ENCODE measurements around the gene FAM120B.

FAM120B gene

GRCh38 chr6:170436209-170436809, 129.8 kb downstream of the FAM120B start:
- Histone ChIP-seq H3K36me3 (ENCODE audit: insufficient read depth, low read length) (no peaks in the 10 kb centered on the region), H3K9ac (ENCODE audit: low read length) (no peak overlapping the region), H3K9me3 (ENCODE audit: low read length) (no peaks in the 10 kb centered on the region), H3K4me1 (ENCODE audit: insufficient read depth, low read length) (peaks cover 6% of the 10 kb centered on the region), H3K27me3 (ENCODE audit: control insufficient read depth in 1 of 2, insufficient read depth in 2 of 2, low read length in 2 of 2) (no peaks in the 10 kb centered on the region), H3K4me3 (ENCODE audit: low read depth in 1 of 2, low read length in 2 of 2) (no peak overlapping the region), H3K27ac (ENCODE audit: low read depth, low read length) (no peak overlapping the region)

- Histone ChIP-seq H3K27me3 (ENCODE audit: control insufficient read depth in 1 of 2, insufficient read depth in 2 of 2, low read length in 2 of 2) (no peaks in the 10 kb centered on the region), H3K4me3 (ENCODE audit: low read depth in 1 of 2, low read length in 2 of 2) (peak overlapping the region in 1 of 2 donors; percentile 52), H3K27ac (ENCODE audit: low read depth, low read length) (no peak overlapping the region), H3K36me3 (ENCODE audit: insufficient read depth, low read length) (no peaks in the 10 kb centered on the region), H3K9me3 (ENCODE audit: low read length) (no peaks in the 10 kb centered on the region), H3K4me1 (ENCODE audit: insufficient read depth, low read length) (peaks cover 6% of the 10 kb centered on the region), H3K9ac (ENCODE audit: low read length) (no peak overlapping the region)
Measured at GRCh38 chr6:170437719-170438401, 131.3 kb downstream of the FAM120B start.

GRCh38 chr6:170438402-170438753, 131.8 kb downstream of the FAM120B start:
- H3K36me3 ChIP-seq (ENCODE audit: insufficient read depth, low read length): no peaks in the 10 kb centered on the region
- H3K4me1 ChIP-seq (ENCODE audit: insufficient read depth, low read length): peaks cover 6% of the 10 kb centered on the region
- H3K4me3 ChIP-seq (ENCODE audit: low read depth in 1 of 2, low read length in 2 of 2): peak overlapping the region in 1 of 2 donors; percentile 52
- no peaks in the 10 kb centered on the region for H3K27me3 ChIP-seq (ENCODE audit: control insufficient read depth in 1 of 2, insufficient read depth in 2 of 2, low read length in 2 of 2)
- H3K9ac ChIP-seq (ENCODE audit: low read length): no peak overlapping the region
- H3K9me3 ChIP-seq (ENCODE audit: low read length): no peaks in the 10 kb centered on the region
- H3K27ac ChIP-seq (ENCODE audit: low read depth, low read length): no peak overlapping the region

- Histone ChIP-seq H3K9me3 (ENCODE audit: low read length) (no peaks in the 10 kb centered on the region), H3K4me3 (ENCODE audit: low read depth in 1 of 2, low read length in 2 of 2) (no peak overlapping the region), H3K27ac (ENCODE audit: low read depth, low read length) (no peak overlapping the region), H3K9ac (ENCODE audit: low read length) (no peak overlapping the region), H3K27me3 (ENCODE audit: control insufficient read depth in 1 of 2, insufficient read depth in 2 of 2, low read length in 2 of 2) (no peaks in the 10 kb centered on the region), H3K36me3 (ENCODE audit: insufficient read depth, low read length) (no peaks in the 10 kb centered on the region), H3K4me1 (ENCODE audit: insufficient read depth, low read length) (peaks cover 6% of the 10 kb centered on the region)
Measured at GRCh38 chr6:170438861-170439260, 132.3 kb downstream of the FAM120B start.

- Histone ChIP-seq H3K4me1 (ENCODE audit: insufficient read depth, low read length) (peaks cover 6% of the 10 kb centered on the region), H3K9ac (ENCODE audit: low read length) (no peak overlapping the region)
Measured at GRCh38 chr6:170439366-170440361, 133.1 kb downstream of the FAM120B start.

GRCh38 chr6:170440437-170440836, 133.9 kb downstream of the FAM120B start:
- H3K4me1 ChIP-seq (ENCODE audit: insufficient read depth, low read length): peaks cover 6% of the 10 kb centered on the region
- no peak overlapping the region for H3K4me3 ChIP-seq (ENCODE audit: low read depth in 1 of 2, low read length in 2 of 2)
- no peaks in the 10 kb centered on the region for H3K36me3 ChIP-seq (ENCODE audit: insufficient read depth, low read length)
- H3K27ac ChIP-seq (ENCODE audit: low read depth, low read length): no peak overlapping the region
- H3K9me3 ChIP-seq (ENCODE audit: low read length): no peaks in the 10 kb centered on the region
- no peak overlapping the region for H3K9ac ChIP-seq (ENCODE audit: low read length)
- H3K27me3 ChIP-seq (ENCODE audit: control insufficient read depth in 1 of 2, insufficient read depth in 2 of 2, low read length in 2 of 2): no peaks in the 10 kb centered on the region

More at GRCh38 chr6:170439366-170440361, 133.1 kb downstream of the FAM120B start:
- Histone ChIP-seq H3K9me3 (ENCODE audit: low read length) (no peaks in the 10 kb centered on the region), H3K27ac (ENCODE audit: low read depth, low read length) (no peak overlapping the region), H3K4me3 (ENCODE audit: low read depth in 1 of 2, low read length in 2 of 2) (no peak overlapping the region), H3K36me3 (ENCODE audit: insufficient read depth, low read length) (no peaks in the 10 kb centered on the region), H3K27me3 (ENCODE audit: control insufficient read depth in 1 of 2, insufficient read depth in 2 of 2, low read length in 2 of 2) (no peaks in the 10 kb centered on the region)

GRCh38 chr6:170441316-170441715, 134.8 kb downstream of the FAM120B start:
- Histone ChIP-seq H3K4me1 (ENCODE audit: insufficient read depth, low read length) (peaks cover 6% of the 10 kb centered on the region), H3K36me3 (ENCODE audit: insufficient read depth, low read length) (no peaks in the 10 kb centered on the region), H3K9me3 (ENCODE audit: low read length) (no peaks in the 10 kb centered on the region), H3K9ac (ENCODE audit: low read length) (no peak overlapping the region), H3K4me3 (ENCODE audit: low read depth in 1 of 2, low read length in 2 of 2) (no peak overlapping the region), H3K27ac (ENCODE audit: low read depth, low read length) (no peak overlapping the region), H3K27me3 (ENCODE audit: control insufficient read depth in 1 of 2, insufficient read depth in 2 of 2, low read length in 2 of 2) (no peaks in the 10 kb centered on the region)

- Histone ChIP-seq H3K4me3 (ENCODE audit: low read depth in 1 of 2, low read length in 2 of 2) (no peak overlapping the region), H3K9ac (ENCODE audit: low read length) (no peak overlapping the region), H3K27ac (ENCODE audit: low read depth, low read length) (no peak overlapping the region), H3K9me3 (ENCODE audit: low read length) (no peaks in the 10 kb centered on the region), H3K4me1 (ENCODE audit: insufficient read depth, low read length) (peaks cover 6% of the 10 kb centered on the region), H3K36me3 (ENCODE audit: insufficient read depth, low read length) (no peaks in the 10 kb centered on the region), H3K27me3 (ENCODE audit: control insufficient read depth in 1 of 2, insufficient read depth in 2 of 2, low read length in 2 of 2) (no peaks in the 10 kb centered on the region)
Measured at GRCh38 chr6:170442596-170442995, 136.0 kb downstream of the FAM120B start.

- no peak overlapping the region for H3K4me3 ChIP-seq (ENCODE audit: low read depth in 1 of 2, low read length in 2 of 2)
- H3K27ac ChIP-seq (ENCODE audit: low read depth, low read length): no peak overlapping the region
- no peaks in the 10 kb centered on the region for H3K36me3 ChIP-seq (ENCODE audit: insufficient read depth, low read length)
- no peaks in the 10 kb centered on the region for H3K9me3 ChIP-seq (ENCODE audit: low read length)
- no peaks in the 10 kb centered on the region for H3K27me3 ChIP-seq (ENCODE audit: control insufficient read depth in 1 of 2, insufficient read depth in 2 of 2, low read length in 2 of 2)
- H3K4me1 ChIP-seq (ENCODE audit: insufficient read depth, low read length): peaks cover 1% of the 10 kb centered on the region
- H3K9ac ChIP-seq (ENCODE audit: low read length): no peak overlapping the region
Measured at GRCh38 chr6:170443151-170443662, 136.6 kb downstream of the FAM120B start.

- H3K9me3 ChIP-seq (ENCODE audit: low read length): no peaks in the 10 kb centered on the region
- no peak overlapping the region for H3K9ac ChIP-seq (ENCODE audit: low read length)
- H3K27ac ChIP-seq (ENCODE audit: low read depth, low read length): no peak overlapping the region
- H3K36me3 ChIP-seq (ENCODE audit: insufficient read depth, low read length): no peaks in the 10 kb centered on the region
- no peaks in the 10 kb centered on the region for H3K4me1 ChIP-seq (ENCODE audit: insufficient read depth, low read length)
- H3K4me3 ChIP-seq (ENCODE audit: low read depth in 1 of 2, low read length in 2 of 2): no peak overlapping the region
- H3K27me3 ChIP-seq (ENCODE audit: control insufficient read depth in 1 of 2, insufficient read depth in 2 of 2, low read length in 2 of 2): no peaks in the 10 kb centered on the region
Measured at GRCh38 chr6:170444056-170444591, 137.6 kb downstream of the FAM120B start.

GRCh38 chr6:170444811-170445211, 138.3 kb downstream of the FAM120B start:
- Histone ChIP-seq H3K27me3 (ENCODE audit: control insufficient read depth in 1 of 2, insufficient read depth in 2 of 2, low read length in 2 of 2) (no peaks in the 10 kb centered on the region), H3K4me1 (ENCODE audit: insufficient read depth, low read length) (no peaks in the 10 kb centered on the region), H3K9ac (ENCODE audit: low read length) (no peak overlapping the region), H3K27ac (ENCODE audit: low read depth, low read length) (no peak overlapping the region), H3K4me3 (ENCODE audit: low read depth in 1 of 2, low read length in 2 of 2) (no peak overlapping the region), H3K36me3 (ENCODE audit: insufficient read depth, low read length) (no peaks in the 10 kb centered on the region), H3K9me3 (ENCODE audit: low read length) (no peaks in the 10 kb centered on the region)
